ENCODE data around the gene TAF15.

DNA sequence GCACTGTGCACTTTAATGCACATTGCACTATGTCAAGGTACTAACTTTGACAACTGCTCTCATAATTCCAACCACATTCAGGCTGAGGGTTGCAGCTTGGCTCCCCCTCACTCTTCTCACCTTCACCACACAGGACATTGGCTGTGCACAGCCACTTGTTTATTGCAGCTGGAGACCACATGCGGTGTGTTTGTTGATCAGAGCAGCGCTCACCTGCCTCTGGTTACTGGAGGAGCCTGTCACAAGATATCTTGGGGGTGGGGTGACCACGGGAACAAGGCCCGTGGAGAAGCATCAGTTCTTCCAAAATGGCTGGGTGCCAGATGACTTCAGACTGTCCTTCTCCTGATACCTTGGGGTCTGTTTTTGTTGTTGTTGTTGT is 81.5 kb downstream of the TAF15 start:
- TF ChIP-seq, protein P1, sequence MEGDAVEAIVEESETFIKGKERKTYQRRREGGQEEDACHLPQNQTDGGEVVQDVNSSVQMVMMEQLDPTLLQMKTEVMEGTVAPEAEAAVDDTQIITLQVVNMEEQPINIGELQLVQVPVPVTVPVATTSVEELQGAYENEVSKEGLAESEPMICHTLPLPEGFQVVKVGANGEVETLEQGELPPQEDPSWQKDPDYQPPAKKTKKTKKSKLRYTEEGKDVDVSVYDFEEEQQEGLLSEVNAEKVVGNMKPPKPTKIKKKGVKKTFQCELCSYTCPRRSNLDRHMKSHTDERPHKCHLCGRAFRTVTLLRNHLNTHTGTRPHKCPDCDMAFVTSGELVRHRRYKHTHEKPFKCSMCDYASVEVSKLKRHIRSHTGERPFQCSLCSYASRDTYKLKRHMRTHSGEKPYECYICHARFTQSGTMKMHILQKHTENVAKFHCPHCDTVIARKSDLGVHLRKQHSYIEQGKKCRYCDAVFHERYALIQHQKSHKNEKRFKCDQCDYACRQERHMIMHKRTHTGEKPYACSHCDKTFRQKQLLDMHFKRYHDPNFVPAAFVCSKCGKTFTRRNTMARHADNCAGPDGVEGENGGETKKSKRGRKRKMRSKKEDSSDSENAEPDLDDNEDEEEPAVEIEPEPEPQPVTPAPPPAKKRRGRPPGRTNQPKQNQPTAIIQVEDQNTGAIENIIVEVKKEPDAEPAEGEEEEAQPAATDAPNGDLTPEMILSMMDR (IDR thresholded peaks at IDR 0.05; ENCODE audit: low read length) = no peak
- no peak for TF ChIP-seq EZH2 (optimal IDR thresholded peaks at IDR 0.05; ENCODE audit: low read depth, low read length)

Measured in MM.1S (cell line).